GM23338 (cell line): Measurements from ENCODE around the gene CYRIA. TPM values are rescaled to one million over a fixed set of nuclear protein-coding genes. Genes with fewer than 3 reads are reported as not detected.

Experiments used
- ATAC-seq: fragments of 200-7000 bp; cut with Tn5 transposase; 3 replicates; pipeline ENCODE4 v1.9.1; 2020
- DNase-seq: peaks from one replicate; pipeline ENCODE4 v3.0.0-alpha.2; 2015; ENCODE audit warnings: low spot score
- H2AFZ ChIP-seq: fragments of 200-600 bp; sonication (generic); 2 replicates; pipeline ENCODE4 v1.8.0; 2016; ENCODE audit warnings: antibody characterized with exemption, mild to moderate bottlenecking, moderate library complexity
- H3F3A ChIP-seq: fragments of 200-600 bp; sonication (generic); replicated peaks from 2 replicates; pipeline ENCODE4 v1.8.0; 2017; ENCODE audit warnings: antibody characterized with exemption, mixed run types, low read depth
- H3K27ac ChIP-seq: fragments of 200-600 bp; sonication (generic); 2 replicates; pipeline ENCODE4 v1.6.1; 2016; ENCODE audit warnings: low read depth
- H3K27me3 ChIP-seq: fragments of 200-600 bp; sonication (generic); 2 replicates; pipeline ENCODE4 v1.8.0; 2016; ENCODE audit warnings: mild to moderate bottlenecking, mixed run types, moderate library complexity; ENCODE audit not compliant: insufficient read depth
- H3K36me3 ChIP-seq: fragments of 200-600 bp; sonication (generic); 2 replicates; pipeline ENCODE4 v1.8.0; 2016; ENCODE audit warnings: mild to moderate bottlenecking; ENCODE audit not compliant: insufficient read depth
- H3K4me1 ChIP-seq: fragments of 200-600 bp; sonication (generic); 2 replicates; pipeline ENCODE4 v1.8.0; 2016; ENCODE audit warnings: mild to moderate bottlenecking, moderate library complexity; ENCODE audit not compliant: insufficient read depth
- H3K4me2 ChIP-seq: fragments of 200-600 bp; sonication (generic); 2 replicates; pipeline ENCODE4 v1.7.1; 2017; ENCODE audit warnings: mixed run types
- H3K4me3 ChIP-seq: fragments of 200-600 bp; sonication (generic); 2 replicates; pipeline ENCODE4 v1.6.1; 2016; ENCODE audit warnings: mixed run types
- H3K79me2 ChIP-seq: fragments of 200-600 bp; sonication (generic); replicated peaks from 2 replicates; pipeline ENCODE4 v1.8.0; 2017; ENCODE audit warnings: mild to moderate bottlenecking; ENCODE audit not compliant: insufficient read depth
- H3K9me2 ChIP-seq: fragments of 200-600 bp; sonication (generic); 2 replicates; pipeline ENCODE4 v1.8.0; 2017; ENCODE audit not compliant: insufficient read depth
- H4K20me1 ChIP-seq: fragments of 200-600 bp; sonication (generic); replicated peaks from 2 replicates; pipeline ENCODE4 v1.8.0; 2017; ENCODE audit warnings: mild to moderate bottlenecking; ENCODE audit not compliant: insufficient read depth
- H3K27ac Mint-ChIP-seq: 2 replicates; pipeline ENCODE4 v1.8.0; 2020; ENCODE audit warnings: inconsistent platforms, mild to moderate bottlenecking, moderate library complexity, mixed read lengths
- H3K27me3 Mint-ChIP-seq: 3 replicates; pipeline ENCODE4 v1.8.0; 2022; ENCODE audit warnings: low read depth, mild to moderate bottlenecking, moderate library complexity, mixed read lengths, inconsistent platforms; ENCODE audit not compliant: insufficient read depth, poor library complexity
- H3K36me3 Mint-ChIP-seq: 3 replicates; pipeline ENCODE4 v1.8.0; 2021; ENCODE audit warnings: low read depth, mild to moderate bottlenecking, inconsistent platforms, moderate library complexity, mixed read lengths
- H3K4me1 Mint-ChIP-seq: 3 replicates; pipeline ENCODE4 v1.8.0; 2020; ENCODE audit warnings: mild to moderate bottlenecking, inconsistent platforms, mixed read lengths
- H3K4me3 Mint-ChIP-seq: 3 replicates; pipeline ENCODE4 v1.8.0; 2021; ENCODE audit warnings: moderate library complexity, mild to moderate bottlenecking, inconsistent platforms, mixed read lengths
- H3K9me3 Mint-ChIP-seq: 3 replicates; pipeline ENCODE4 v1.8.0; 2020; ENCODE audit warnings: moderate library complexity, mild to moderate bottlenecking, inconsistent platforms, mixed read lengths
- CREB1 ChIP-seq: fragments of 250-450 bp; sonication (Bioruptor Pico); IDR thresholded peaks from 2 replicates; pipeline ENCODE4 v1.5.0; 2020; ENCODE audit warnings: low read depth, mild to moderate bottlenecking, moderate library complexity
- EZH2 ChIP-seq: fragments of 200-600 bp; sonication (generic); IDR thresholded peaks from one replicate; pipeline ENCODE4 v1.8.0; 2017; ENCODE audit warnings: antibody characterized with exemption, mild to moderate bottlenecking, low read depth; ENCODE audit not compliant: unreplicated experiment
- JUNB ChIP-seq: IDR thresholded peaks from one replicate; pipeline ENCODE4 v1.6.1; 2016; ENCODE audit warnings: antibody characterized with exemption; ENCODE audit not compliant: unreplicated experiment
- NANOG ChIP-seq: IDR thresholded peaks from 2 replicates; pipeline ENCODE4 v1.6.1; 2016; ENCODE audit warnings: antibody characterized with exemption, borderline replicate concordance
- POLR2AphosphoS5 ChIP-seq: IDR thresholded peaks from 2 replicates; pipeline ENCODE4 v1.6.1; 2016; ENCODE audit warnings: antibody characterized with exemption, low read depth
- STAT1 ChIP-seq: IDR thresholded peaks from one replicate; pipeline ENCODE4 v1.6.1; 2016; ENCODE audit warnings: antibody characterized with exemption; ENCODE audit not compliant: unreplicated experiment
- ZNF114 ChIP-seq: fragments of 250-450 bp; sonication (Bioruptor Pico); IDR thresholded peaks from 2 replicates; pipeline ENCODE4 v1.5.0; 2020; ENCODE audit warnings: mild to moderate bottlenecking, moderate library complexity
- ZNF331 ChIP-seq: fragments of 250-450 bp; sonication (Bioruptor Pico); IDR thresholded peaks from 2 replicates; pipeline ENCODE4 v1.5.0; 2020; ENCODE audit warnings: low read depth, mild to moderate bottlenecking, moderate library complexity
- polyA plus RNA-seq: library from polyadenylated mRNA; unstranded; fragments of >200 nt; fragmentation: Nextera tagmentation; extraction: Ambion mirVana; gene quantifications from 2 replicates; pipeline ENCODE4 v1.2.1, GENCODE V29; 2016
- total RNA-seq: library from RNA; depleted of rRNA; stranded (reverse); fragments of >200 nt; shearing (Covaris generic); gene quantifications from 2 replicates; pipeline ENCODE4 v1.2.3, GENCODE V29; 2014
- TF ChIP-seq, protein P1 (sequence below): fragments of 250-450 bp; sonication (Bioruptor Pico); IDR thresholded peaks from 2 replicates; pipeline ENCODE4 v1.5.0; 2020; ENCODE audit warnings: mild to moderate bottlenecking, moderate library complexity
- TF ChIP-seq, protein P2 (sequence below), 2 experiments: fragments of 200-600 bp in 1 of 2; sonication (generic) in 1 of 2; conservative IDR thresholded peaks; 2 replicates each; pipeline versions ENCODE4 v1.5.1 to v1.6.1; 2016 to 2017; ENCODE audit warnings: antibody characterized with exemption in 2 of 2, low read depth in 2 of 2, mild to moderate bottlenecking in 2 of 2, moderate library complexity in 1 of 2
- TF ChIP-seq, protein P3 (sequence below): IDR thresholded peaks from one replicate; pipeline ENCODE4 v1.6.1; 2018; ENCODE audit warnings: antibody characterized with exemption; ENCODE audit not compliant: unreplicated experiment
- TF ChIP-seq, protein P4 (sequence below): IDR thresholded peaks from 2 replicates; pipeline ENCODE4 v1.6.1; 2016; ENCODE audit warnings: antibody characterized with exemption

Gene CYRIA
- total and polyA plus RNA-seq, 2 experiments from 2014 or later: 3.0 to 5.3 TPM

DNA sequence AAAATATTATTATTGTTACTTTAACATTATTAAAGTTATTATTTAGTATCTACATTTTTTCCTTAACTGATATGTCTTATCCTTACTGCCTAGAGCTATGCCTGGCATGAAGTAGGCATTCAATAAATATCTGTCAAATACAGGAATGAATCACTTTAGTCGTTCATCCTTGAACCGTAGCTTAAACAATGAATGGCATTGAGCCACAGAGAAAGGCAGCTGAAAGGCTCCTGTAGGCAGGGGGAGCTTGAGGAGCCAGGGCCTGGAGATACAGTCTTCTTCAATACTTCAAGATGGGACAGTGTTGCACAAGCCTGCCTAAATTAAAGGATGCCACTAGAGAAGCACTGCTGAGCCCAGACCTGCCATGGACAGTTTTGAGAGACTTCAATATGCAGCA is 22.5 kb downstream of the CYRIA start:
- Histone ChIP-seq H3K27ac (no peak overlapping the region), H3F3A (no peaks in the 10 kb centered on the region), H3K79me2 (no peaks in the 10 kb centered on the region), H3K36me3 (no peaks in the 10 kb centered on the region), H3K4me3 (no peak overlapping the region), H3K4me2 (no peak overlapping the region), H3K27me3 (no peaks in the 10 kb centered on the region), H4K20me1 (no peaks in the 10 kb centered on the region), H2AFZ (no peak overlapping the region), H3K9me2 (0 out of 2 replicates have a peak, but pooled peaks cover 3% of the 10 kb centered on the region), H3K4me1 (peaks cover 10% of the 10 kb centered on the region)
- H3K36me3 Mint-ChIP-seq: no peaks in the 10 kb centered on the region
- H3K9me3 Mint-ChIP-seq: no peaks in the 10 kb centered on the region
- DNase-seq (no peak), ATAC-seq (no peak)
- H3K4me1 Mint-ChIP-seq: peaks cover 15% of the 10 kb centered on the region
- H3K4me3 Mint-ChIP-seq: no peak overlapping the region
- TF ChIP-seq CREB1 (no peak), NANOG (no peak), STAT1 (no peak), ZNF114 (CRISPR knock-in tag) (no peak), POLR2AphosphoS5 (no peak), JUNB (no peak), ZNF331 (no peak), EZH2 (no peak)
- TF ChIP-seq, protein P1, sequence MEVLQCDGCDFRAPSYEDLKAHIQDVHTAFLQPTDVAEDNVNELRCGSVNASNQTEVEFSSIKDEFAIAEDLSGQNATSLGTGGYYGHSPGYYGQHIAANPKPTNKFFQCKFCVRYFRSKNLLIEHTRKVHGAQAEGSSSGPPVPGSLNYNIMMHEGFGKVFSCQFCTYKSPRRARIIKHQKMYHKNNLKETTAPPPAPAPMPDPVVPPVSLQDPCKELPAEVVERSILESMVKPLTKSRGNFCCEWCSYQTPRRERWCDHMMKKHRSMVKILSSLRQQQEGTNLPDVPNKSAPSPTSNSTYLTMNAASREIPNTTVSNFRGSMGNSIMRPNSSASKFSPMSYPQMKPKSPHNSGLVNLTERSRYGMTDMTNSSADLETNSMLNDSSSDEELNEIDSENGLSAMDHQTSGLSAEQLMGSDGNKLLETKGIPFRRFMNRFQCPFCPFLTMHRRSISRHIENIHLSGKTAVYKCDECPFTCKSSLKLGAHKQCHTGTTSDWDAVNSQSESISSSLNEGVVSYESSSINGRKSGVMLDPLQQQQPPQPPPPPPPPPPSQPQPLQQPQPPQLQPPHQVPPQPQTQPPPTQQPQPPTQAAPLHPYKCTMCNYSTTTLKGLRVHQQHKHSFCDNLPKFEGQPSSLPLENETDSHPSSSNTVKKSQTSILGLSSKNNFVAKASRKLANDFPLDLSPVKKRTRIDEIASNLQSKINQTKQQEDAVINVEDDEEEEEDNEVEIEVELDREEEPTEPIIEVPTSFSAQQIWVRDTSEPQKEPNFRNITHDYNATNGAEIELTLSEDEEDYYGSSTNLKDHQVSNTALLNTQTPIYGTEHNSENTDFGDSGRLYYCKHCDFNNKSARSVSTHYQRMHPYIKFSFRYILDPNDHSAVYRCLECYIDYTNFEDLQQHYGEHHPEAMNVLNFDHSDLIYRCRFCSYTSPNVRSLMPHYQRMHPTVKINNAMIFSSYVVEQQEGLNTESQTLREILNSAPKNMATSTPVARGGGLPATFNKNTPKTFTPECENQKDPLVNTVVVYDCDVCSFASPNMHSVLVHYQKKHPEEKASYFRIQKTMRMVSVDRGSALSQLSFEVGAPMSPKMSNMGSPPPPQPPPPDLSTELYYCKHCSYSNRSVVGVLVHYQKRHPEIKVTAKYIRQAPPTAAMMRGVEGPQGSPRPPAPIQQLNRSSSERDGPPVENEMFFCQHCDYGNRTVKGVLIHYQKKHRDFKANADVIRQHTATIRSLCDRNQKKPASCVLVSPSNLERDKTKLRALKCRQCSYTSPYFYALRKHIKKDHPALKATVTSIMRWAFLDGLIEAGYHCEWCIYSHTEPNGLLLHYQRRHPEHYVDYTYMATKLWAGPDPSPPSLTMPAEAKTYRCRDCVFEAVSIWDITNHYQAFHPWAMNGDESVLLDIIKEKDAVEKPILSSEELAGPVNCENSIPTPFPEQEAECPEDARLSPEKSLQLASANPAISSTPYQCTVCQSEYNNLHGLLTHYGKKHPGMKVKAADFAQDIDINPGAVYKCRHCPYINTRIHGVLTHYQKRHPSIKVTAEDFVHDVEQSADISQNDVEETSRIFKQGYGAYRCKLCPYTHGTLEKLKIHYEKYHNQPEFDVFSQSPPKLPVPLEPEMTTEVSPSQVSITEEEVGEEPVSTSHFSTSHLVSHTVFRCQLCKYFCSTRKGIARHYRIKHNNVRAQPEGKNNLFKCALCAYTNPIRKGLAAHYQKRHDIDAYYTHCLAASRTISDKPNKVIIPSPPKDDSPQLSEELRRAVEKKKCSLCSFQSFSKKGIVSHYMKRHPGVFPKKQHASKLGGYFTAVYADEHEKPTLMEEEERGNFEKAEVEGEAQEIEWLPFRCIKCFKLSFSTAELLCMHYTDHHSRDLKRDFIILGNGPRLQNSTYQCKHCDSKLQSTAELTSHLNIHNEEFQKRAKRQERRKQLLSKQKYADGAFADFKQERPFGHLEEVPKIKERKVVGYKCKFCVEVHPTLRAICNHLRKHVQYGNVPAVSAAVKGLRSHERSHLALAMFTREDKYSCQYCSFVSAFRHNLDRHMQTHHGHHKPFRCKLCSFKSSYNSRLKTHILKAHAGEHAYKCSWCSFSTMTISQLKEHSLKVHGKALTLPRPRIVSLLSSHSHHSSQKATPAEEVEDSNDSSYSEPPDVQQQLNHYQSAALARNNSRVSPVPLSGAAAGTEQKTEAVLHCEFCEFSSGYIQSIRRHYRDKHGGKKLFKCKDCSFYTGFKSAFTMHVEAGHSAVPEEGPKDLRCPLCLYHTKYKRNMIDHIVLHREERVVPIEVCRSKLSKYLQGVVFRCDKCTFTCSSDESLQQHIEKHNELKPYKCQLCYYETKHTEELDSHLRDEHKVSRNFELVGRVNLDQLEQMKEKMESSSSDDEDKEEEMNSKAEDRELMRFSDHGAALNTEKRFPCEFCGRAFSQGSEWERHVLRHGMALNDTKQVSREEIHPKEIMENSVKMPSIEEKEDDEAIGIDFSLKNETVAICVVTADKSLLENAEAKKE (CRISPR knock-in tag): no peak
- TF ChIP-seq, protein P2, sequence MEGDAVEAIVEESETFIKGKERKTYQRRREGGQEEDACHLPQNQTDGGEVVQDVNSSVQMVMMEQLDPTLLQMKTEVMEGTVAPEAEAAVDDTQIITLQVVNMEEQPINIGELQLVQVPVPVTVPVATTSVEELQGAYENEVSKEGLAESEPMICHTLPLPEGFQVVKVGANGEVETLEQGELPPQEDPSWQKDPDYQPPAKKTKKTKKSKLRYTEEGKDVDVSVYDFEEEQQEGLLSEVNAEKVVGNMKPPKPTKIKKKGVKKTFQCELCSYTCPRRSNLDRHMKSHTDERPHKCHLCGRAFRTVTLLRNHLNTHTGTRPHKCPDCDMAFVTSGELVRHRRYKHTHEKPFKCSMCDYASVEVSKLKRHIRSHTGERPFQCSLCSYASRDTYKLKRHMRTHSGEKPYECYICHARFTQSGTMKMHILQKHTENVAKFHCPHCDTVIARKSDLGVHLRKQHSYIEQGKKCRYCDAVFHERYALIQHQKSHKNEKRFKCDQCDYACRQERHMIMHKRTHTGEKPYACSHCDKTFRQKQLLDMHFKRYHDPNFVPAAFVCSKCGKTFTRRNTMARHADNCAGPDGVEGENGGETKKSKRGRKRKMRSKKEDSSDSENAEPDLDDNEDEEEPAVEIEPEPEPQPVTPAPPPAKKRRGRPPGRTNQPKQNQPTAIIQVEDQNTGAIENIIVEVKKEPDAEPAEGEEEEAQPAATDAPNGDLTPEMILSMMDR (conservative IDR thresholded peaks at IDR 0.05; ENCODE audit: low read depth in 2 of 2): no peak
- TF ChIP-seq, protein P3, sequence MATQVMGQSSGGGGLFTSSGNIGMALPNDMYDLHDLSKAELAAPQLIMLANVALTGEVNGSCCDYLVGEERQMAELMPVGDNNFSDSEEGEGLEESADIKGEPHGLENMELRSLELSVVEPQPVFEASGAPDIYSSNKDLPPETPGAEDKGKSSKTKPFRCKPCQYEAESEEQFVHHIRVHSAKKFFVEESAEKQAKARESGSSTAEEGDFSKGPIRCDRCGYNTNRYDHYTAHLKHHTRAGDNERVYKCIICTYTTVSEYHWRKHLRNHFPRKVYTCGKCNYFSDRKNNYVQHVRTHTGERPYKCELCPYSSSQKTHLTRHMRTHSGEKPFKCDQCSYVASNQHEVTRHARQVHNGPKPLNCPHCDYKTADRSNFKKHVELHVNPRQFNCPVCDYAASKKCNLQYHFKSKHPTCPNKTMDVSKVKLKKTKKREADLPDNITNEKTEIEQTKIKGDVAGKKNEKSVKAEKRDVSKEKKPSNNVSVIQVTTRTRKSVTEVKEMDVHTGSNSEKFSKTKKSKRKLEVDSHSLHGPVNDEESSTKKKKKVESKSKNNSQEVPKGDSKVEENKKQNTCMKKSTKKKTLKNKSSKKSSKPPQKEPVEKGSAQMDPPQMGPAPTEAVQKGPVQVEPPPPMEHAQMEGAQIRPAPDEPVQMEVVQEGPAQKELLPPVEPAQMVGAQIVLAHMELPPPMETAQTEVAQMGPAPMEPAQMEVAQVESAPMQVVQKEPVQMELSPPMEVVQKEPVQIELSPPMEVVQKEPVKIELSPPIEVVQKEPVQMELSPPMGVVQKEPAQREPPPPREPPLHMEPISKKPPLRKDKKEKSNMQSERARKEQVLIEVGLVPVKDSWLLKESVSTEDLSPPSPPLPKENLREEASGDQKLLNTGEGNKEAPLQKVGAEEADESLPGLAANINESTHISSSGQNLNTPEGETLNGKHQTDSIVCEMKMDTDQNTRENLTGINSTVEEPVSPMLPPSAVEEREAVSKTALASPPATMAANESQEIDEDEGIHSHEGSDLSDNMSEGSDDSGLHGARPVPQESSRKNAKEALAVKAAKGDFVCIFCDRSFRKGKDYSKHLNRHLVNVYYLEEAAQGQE: no peak
- TF ChIP-seq, protein P4, sequence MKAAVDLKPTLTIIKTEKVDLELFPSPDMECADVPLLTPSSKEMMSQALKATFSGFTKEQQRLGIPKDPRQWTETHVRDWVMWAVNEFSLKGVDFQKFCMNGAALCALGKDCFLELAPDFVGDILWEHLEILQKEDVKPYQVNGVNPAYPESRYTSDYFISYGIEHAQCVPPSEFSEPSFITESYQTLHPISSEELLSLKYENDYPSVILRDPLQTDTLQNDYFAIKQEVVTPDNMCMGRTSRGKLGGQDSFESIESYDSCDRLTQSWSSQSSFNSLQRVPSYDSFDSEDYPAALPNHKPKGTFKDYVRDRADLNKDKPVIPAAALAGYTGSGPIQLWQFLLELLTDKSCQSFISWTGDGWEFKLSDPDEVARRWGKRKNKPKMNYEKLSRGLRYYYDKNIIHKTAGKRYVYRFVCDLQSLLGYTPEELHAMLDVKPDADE: no peak
- H3K27ac Mint-ChIP-seq: no peak overlapping the region
- H3K27me3 Mint-ChIP-seq: peaks cover 1% of the 10 kb centered on the region
